ENCODE measurements around the gene SLC35E4. TPM values are rescaled to one million over a fixed set of nuclear protein-coding genes. Genes with fewer than 3 reads are reported as not detected.
"Not testable (repeated sequence)": the region's sequence is repeated elsewhere in the genome, so short reads cannot be mapped to it uniquely, and the experiment has no call there.

SLC35E4 gene
- total RNA-seq, 3 donors from 2014 or later, result 7.3 to 10.9 (median 8.9) TPM

- not testable (repeated sequence) for H3K9me3 Mint-ChIP-seq; DNase-seq; ATAC-seq; H3K36me3 Mint-ChIP-seq (ENCODE audit: insufficient read depth); H3K4me1 Mint-ChIP-seq (ENCODE audit: low read depth); H3K4me3 Mint-ChIP-seq
- peaks cover 11% of the 10 kb centered on the region for H3K27me3 Mint-ChIP-seq (ENCODE audit: low read depth)
Measured at GRCh38 chr22:30679895-30680690, 44.5 kb downstream of the SLC35E4 start.

GRCh38 chr22:30680991-30681770, 45.6 kb downstream of the SLC35E4 start:
- H3K4me1 Mint-ChIP-seq (ENCODE audit: low read depth), result no peaks in the 10 kb centered on the region
- H3K4me3 Mint-ChIP-seq, result no peak overlapping the region
- DNase-seq, result no peak
- no peak for ATAC-seq
- peaks cover 14% of the 10 kb centered on the region for H3K27me3 Mint-ChIP-seq (ENCODE audit: low read depth)
- no peaks in the 10 kb centered on the region for H3K36me3 Mint-ChIP-seq (ENCODE audit: insufficient read depth)
- H3K9me3 Mint-ChIP-seq, result no peaks in the 10 kb centered on the region

- Mint-ChIP-seq H3K36me3 (ENCODE audit: insufficient read depth) (no peaks in the 10 kb centered on the region), H3K4me3 (no peak overlapping the region), H3K9me3 (no peaks in the 10 kb centered on the region), H3K27me3 (ENCODE audit: low read depth) (peaks cover 14% of the 10 kb centered on the region), H3K4me1 (ENCODE audit: low read depth) (no peaks in the 10 kb centered on the region)
- ATAC-seq (no peak), DNase-seq (no peak)
Measured at GRCh38 chr22:30681831-30682230, 46.2 kb downstream of the SLC35E4 start.

GRCh38 chr22:30685178-30685577, 49.6 kb downstream of the SLC35E4 start:
- DNase-seq (no peak), ATAC-seq (no peak)
- H3K4me1 Mint-ChIP-seq (ENCODE audit: low read depth), result no peaks in the 10 kb centered on the region
- no peak overlapping the region for H3K4me3 Mint-ChIP-seq
- peaks cover 7% of the 10 kb centered on the region for H3K27me3 Mint-ChIP-seq (ENCODE audit: low read depth)
- no peaks in the 10 kb centered on the region for H3K36me3 Mint-ChIP-seq (ENCODE audit: insufficient read depth)
- H3K9me3 Mint-ChIP-seq, result no peaks in the 10 kb centered on the region

GRCh38 chr22:30687358-30687757, 51.8 kb downstream of the SLC35E4 start:
- Mint-ChIP-seq H3K9me3 (no peaks in the 10 kb centered on the region), H3K36me3 (ENCODE audit: insufficient read depth) (no peaks in the 10 kb centered on the region), H3K27me3 (ENCODE audit: low read depth) (peaks cover 7% of the 10 kb centered on the region), H3K4me3 (no peak overlapping the region), H3K4me1 (ENCODE audit: low read depth) (no peaks in the 10 kb centered on the region)
- DNase-seq (no peak), ATAC-seq (no peak)

GRCh38 chr22:30689622-30690021, 54.0 kb downstream of the SLC35E4 start:
- H3K36me3 Mint-ChIP-seq (ENCODE audit: insufficient read depth), result no peaks in the 10 kb centered on the region
- H3K4me1 Mint-ChIP-seq (ENCODE audit: low read depth), result peaks cover 7% of the 10 kb centered on the region
- DNase-seq (no peak), ATAC-seq (no peak)
- peaks cover 12% of the 10 kb centered on the region for H3K27me3 Mint-ChIP-seq (ENCODE audit: low read depth)
- no peak overlapping the region for H3K4me3 Mint-ChIP-seq
- H3K9me3 Mint-ChIP-seq, result no peaks in the 10 kb centered on the region

GRCh38 chr22:30691204-30691603, 55.6 kb downstream of the SLC35E4 start:
- no peak for DNase-seq
- Mint-ChIP-seq H3K36me3 (ENCODE audit: insufficient read depth) (no peaks in the 10 kb centered on the region), H3K4me3 (no peak overlapping the region), H3K4me1 (ENCODE audit: low read depth) (peaks cover 13% of the 10 kb centered on the region), H3K27me3 (ENCODE audit: low read depth) (peaks cover 12% of the 10 kb centered on the region), H3K9me3 (no peaks in the 10 kb centered on the region)
- ATAC-seq, result no peak

GRCh38 chr22:30694171-30694639, 58.6 kb downstream of the SLC35E4 start:
- Mint-ChIP-seq H3K9me3 (no peaks in the 10 kb centered on the region), H3K4me1 (ENCODE audit: low read depth) (peaks cover 13% of the 10 kb centered on the region), H3K4me3 (peak overlapping the region; percentile 85), H3K27me3 (ENCODE audit: low read depth) (peaks cover 12% of the 10 kb centered on the region), H3K36me3 (ENCODE audit: insufficient read depth) (no peaks in the 10 kb centered on the region)
- peak; percentile 48 for DNase-seq
- peak; percentile 69 to 76 for ATAC-seq

- Mint-ChIP-seq H3K36me3 (ENCODE audit: insufficient read depth) (no peaks in the 10 kb centered on the region), H3K27me3 (ENCODE audit: low read depth) (peaks cover 12% of the 10 kb centered on the region), H3K9me3 (no peaks in the 10 kb centered on the region), H3K4me1 (ENCODE audit: low read depth) (peaks cover 13% of the 10 kb centered on the region), H3K4me3 (peak within 1 kb of the TSS; percentile 85)
- ATAC-seq (peak; percentile 64 to 67), DNase-seq (peak; percentile 17)
Measured at GRCh38 chr22:30694640-30695350, 59.2 kb downstream of the SLC35E4 start, which contains the start of gene OSBP2. OSBP2 (plus strand) TSS chr22:30694874; CDS start chr22:30694910, 36 bp downstream.

GRCh38 chr22:30695351-30695851, 59.8 kb downstream of the SLC35E4 start:
- no peak for DNase-seq
- Mint-ChIP-seq H3K27me3 (ENCODE audit: low read depth) (peaks cover 12% of the 10 kb centered on the region), H3K4me1 (ENCODE audit: low read depth) (peaks cover 13% of the 10 kb centered on the region), H3K9me3 (no peaks in the 10 kb centered on the region), H3K4me3 (peak overlapping the region; percentile 78), H3K36me3 (ENCODE audit: insufficient read depth) (no peaks in the 10 kb centered on the region)
- no peak for ATAC-seq

- DNase-seq, result no peak
- Mint-ChIP-seq H3K36me3 (ENCODE audit: insufficient read depth) (no peaks in the 10 kb centered on the region), H3K9me3 (no peaks in the 10 kb centered on the region), H3K4me3 (peak overlapping the region; percentile 78), H3K4me1 (ENCODE audit: low read depth) (peaks cover 13% of the 10 kb centered on the region), H3K27me3 (ENCODE audit: low read depth) (peaks cover 12% of the 10 kb centered on the region)
- ATAC-seq, result no peak
Measured at GRCh38 chr22:30695871-30696655, 60.5 kb downstream of the SLC35E4 start.
